ENCODE data around the gene PDCL3.

PDCL3 gene

DNA sequence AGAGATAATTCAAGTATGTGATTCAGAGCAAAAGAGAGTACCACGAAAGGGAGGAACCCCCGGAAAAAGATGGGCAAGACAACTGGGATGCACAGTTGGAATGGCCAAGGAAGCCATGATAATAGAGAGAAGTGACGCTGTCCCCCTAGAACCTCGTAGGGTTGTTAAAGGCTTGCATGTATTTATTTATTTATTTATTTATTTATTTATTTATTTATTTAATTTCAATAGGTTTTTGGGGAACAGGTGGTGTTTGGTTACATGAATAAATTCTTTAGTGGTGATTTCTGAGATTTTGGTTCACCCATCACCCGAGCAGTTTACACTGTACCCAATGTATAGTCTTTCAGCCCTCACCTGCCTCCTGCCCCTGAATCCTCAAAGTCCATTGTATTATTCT, 11.5 kb upstream of the PDCL3 start:
- H3K4me3 ChIP-seq (ENCODE audit: low read depth, low read length) = no peak overlapping the region
- no peak for DNase-seq (ENCODE audit: low read depth, low spot score)
- in situ Hi-C loops (cut with HindIII; ENCODE audit: low sequenced_read_pairs) = no loop called here
- TF ChIP-seq, protein P1, sequence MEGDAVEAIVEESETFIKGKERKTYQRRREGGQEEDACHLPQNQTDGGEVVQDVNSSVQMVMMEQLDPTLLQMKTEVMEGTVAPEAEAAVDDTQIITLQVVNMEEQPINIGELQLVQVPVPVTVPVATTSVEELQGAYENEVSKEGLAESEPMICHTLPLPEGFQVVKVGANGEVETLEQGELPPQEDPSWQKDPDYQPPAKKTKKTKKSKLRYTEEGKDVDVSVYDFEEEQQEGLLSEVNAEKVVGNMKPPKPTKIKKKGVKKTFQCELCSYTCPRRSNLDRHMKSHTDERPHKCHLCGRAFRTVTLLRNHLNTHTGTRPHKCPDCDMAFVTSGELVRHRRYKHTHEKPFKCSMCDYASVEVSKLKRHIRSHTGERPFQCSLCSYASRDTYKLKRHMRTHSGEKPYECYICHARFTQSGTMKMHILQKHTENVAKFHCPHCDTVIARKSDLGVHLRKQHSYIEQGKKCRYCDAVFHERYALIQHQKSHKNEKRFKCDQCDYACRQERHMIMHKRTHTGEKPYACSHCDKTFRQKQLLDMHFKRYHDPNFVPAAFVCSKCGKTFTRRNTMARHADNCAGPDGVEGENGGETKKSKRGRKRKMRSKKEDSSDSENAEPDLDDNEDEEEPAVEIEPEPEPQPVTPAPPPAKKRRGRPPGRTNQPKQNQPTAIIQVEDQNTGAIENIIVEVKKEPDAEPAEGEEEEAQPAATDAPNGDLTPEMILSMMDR (IDR thresholded peaks at IDR 0.05; ENCODE audit: low read depth, low read length) = no peak

DNA sequence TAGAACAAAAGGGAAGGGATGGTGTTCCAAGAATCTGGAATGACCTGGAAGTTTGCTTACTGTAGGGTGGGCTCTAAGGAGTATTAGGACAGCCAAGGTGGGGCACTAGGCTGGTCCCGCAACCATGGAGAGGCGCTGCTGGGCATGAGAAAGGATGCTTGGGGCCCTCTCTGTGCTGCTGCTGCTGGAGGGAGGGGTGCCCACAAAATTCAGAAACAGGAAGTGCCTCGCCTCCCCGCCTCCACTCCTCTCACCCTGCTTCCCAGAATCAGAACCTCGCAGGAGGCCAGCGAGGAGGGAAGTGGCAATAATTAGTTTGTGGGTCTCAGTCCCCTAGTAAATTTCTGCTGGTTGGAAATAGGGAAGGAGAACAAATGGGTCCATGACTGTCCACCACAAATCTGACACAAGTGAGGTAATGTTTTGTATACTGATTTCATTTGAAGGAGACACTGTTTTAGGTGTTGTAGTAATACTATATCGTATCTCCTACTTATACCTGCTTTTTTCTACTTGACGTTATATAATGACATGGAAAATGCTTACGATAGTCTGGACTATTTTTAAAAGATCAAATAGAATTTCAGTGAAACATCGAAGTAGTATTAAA, 7.9 kb upstream of the PDCL3 start:
- TF ChIP-seq, protein P1 (IDR thresholded peaks at IDR 0.05; ENCODE audit: low read depth, low read length) = no peak
- H3K4me3 ChIP-seq (ENCODE audit: low read depth, low read length) = no peak overlapping the region
- no peak for DNase-seq (ENCODE audit: low read depth, low spot score)
- in situ Hi-C loops (cut with HindIII; ENCODE audit: low sequenced_read_pairs) = no loop called here

DNA sequence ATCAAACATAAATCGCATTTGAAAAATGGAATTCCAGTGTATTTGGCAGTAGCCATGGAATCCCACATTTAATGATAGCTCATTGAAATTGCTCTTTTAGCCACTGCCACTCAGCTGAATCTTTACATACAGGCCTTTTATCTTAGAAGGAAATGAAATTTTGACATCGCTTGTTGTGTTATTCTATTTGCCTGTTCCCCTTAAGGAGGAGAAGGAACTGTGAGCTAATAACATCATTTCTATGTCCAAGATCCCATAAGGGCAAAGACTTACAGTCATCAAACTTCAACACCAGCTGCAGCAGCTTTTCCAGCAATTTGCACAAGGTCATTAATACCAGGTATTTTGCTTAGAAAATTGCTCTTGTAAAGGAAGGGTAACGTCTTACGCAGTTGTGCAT, 6.0 kb upstream of the PDCL3 start:
- in situ Hi-C loops (cut with HindIII; ENCODE audit: low sequenced_read_pairs) = no loop called here
- H3K4me3 ChIP-seq (ENCODE audit: low read depth, low read length) = no peak overlapping the region
- no peak for DNase-seq (ENCODE audit: low read depth, low spot score)
- TF ChIP-seq, protein P1 (IDR thresholded peaks at IDR 0.05; ENCODE audit: low read depth, low read length) = no peak

DNA sequence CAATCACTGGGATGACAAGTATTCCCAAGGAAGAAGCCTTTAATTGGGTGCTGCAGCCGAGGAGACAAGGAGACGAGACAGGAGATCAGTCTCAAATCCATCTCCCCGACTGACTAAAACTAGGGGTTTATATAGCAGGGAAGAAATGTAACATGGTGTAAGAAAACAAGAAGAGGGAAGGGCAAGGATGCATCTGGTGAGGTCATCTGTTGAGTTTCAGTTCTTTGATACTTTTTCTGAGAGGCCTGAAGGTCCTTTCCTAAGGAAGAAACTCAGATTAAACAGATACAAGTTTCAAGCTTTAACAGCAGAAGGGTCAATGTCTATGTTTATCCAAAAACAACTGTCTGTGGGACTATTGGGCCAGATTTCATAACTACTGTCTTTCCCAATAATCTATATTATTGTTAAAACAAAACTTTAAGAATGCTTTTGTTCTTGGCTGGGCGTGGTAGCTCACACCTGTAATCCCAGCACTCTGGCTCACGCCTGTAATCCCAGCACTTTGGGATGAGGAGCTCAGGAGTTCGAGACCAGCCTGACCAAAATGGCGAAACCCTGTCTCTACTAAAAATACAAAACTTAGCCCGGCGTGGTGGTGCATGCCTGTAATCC, 2.5 kb upstream of the PDCL3 start:
- no peak for DNase-seq (ENCODE audit: low read depth, low spot score)
- H3K4me3 ChIP-seq (ENCODE audit: low read depth, low read length) = no peak overlapping the region
- TF ChIP-seq, protein P1 (IDR thresholded peaks at IDR 0.05; ENCODE audit: low read depth, low read length) = no peak

DNA sequence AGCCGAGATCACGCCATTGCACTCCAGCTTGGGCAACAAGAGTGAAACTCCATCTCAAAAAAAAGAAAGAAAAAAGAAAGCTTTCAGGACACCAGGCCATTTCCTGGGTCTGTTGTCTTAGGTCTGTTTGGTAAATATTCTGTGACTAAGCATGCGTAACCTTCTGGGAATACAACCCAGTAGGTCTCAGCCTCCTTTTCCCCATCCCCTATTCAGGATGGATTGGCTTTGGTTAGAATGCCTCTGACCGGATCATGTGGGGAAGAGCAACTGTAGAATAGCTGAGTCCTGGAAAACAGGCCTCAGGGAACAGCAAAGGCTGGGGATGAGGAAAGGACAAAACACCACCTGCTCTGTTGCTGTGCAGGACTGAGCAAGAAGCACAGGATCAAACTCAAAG, 1.6 kb upstream of the PDCL3 start:
- in situ Hi-C loops (cut with HindIII; ENCODE audit: low sequenced_read_pairs) = no loop called here
- H3K4me3 ChIP-seq (ENCODE audit: low read depth, low read length) = no peak overlapping the region
- TF ChIP-seq, protein P1 (IDR thresholded peaks at IDR 0.05; ENCODE audit: low read depth, low read length) = no peak
- no peak for DNase-seq (ENCODE audit: low read depth, low spot score)

More for the DNA sequence above, 2.5 kb upstream of the PDCL3 start:
- in situ Hi-C loops (cut with HindIII; ENCODE audit: low sequenced_read_pairs) = no loop called here

DNA sequence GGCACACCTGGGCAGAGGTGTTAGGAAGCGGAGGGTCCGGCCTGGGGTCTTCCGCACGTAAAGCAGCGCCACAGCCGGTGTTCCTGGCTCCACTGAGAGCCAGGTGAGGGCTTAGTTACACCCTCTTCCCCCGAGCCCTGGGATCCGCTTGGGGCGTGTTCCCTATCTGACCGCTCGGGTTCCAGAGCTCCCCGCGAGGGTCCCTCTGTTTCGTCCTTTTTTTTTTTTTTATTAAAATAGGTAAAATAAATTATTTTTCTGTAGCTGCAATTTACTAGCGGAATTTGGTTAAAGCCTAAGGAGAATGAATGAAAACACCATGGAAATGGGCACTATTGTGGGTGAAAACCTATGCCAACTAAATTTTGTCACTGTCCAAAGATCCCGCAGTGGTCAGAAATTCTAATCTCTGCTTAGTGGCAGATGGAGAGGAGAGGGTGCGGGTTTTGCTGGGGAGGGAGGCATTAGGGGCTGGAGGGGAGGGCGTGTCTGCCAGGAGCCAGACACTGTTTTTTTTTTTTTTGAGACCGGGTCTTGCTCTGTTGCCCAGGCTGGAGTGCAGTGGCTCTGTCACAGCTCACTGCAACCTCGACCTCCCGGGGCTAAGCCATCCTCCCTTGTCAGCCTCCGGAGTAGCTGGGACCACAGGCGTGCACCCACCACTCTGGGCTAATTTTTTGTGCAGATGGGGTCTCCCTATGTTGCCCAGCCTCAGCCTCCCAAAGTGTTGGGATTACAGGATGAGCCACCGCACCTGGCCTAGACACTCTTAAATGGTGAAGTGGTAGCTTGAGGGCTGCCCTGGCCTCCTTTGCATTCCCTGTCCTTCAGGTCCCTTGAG, 834 bp downstream of the PDCL3 start:
- in situ Hi-C loops (cut with HindIII; ENCODE audit: low sequenced_read_pairs) = no loop called here
- no peak for DNase-seq (ENCODE audit: low read depth, low spot score)
- TF ChIP-seq, protein P1 (IDR thresholded peaks at IDR 0.05; ENCODE audit: low read depth, low read length) = no peak
- peak overlapping the region; percentile 89 for H3K4me3 ChIP-seq (ENCODE audit: low read depth, low read length)
